HCT116 (cell line): Measurements from ENCODE around the gene SMC6. TPM values are rescaled to one million over a fixed set of nuclear protein-coding genes. Genes with fewer than 3 reads are reported as not detected.

Experiments
- ATAC-seq: fragments of 200-7000 bp; cut with Tn5 transposase; 2 replicates; pipeline ENCODE4 v1.9.1; 2020; ENCODE audit warnings: mild to moderate bottlenecking, moderate library complexity
- BruUV-seq: library from RNA; stranded (reverse); fragments of 400-500 nt; replicated peaks from 2 replicates; lab custom pipeline; 2021; lab: Mats Ljungman, UMichigan
- CTCF ChIA-PET: fragments of 300-600 bp; sonication (Branson Sonifier 250); formaldehyde crosslinking; loops from one replicate; lab custom pipeline; 2021; ENCODE audit warnings: antibody characterized with exemption; lab: Charles Lee
- POLR2A ChIA-PET: fragments of 300-600, 350-600 bp; sonication (Branson Sonifier 250); formaldehyde crosslinking; loops from one replicate; lab custom pipeline; 2021; ENCODE audit warnings: antibody characterized with exemption; lab: Charles Lee
- RAD21 ChIA-PET, 2 experiments: fragments of 300-600 bp; sonication (Branson Sonifier 250); formaldehyde crosslinking; loops; one replicate each; lab custom pipeline; 2023; ENCODE audit warnings: low total read pairs in 2 of 2; ENCODE audit not compliant: uncharacterized antibody in 2 of 2, unreplicated experiment in 2 of 2, low non-redundant PET in 1 of 2; lab: Charles Lee
- DNase-seq: peaks from one replicate; pipeline ENCODE4 v3.0.0-alpha.2; 2010; ENCODE audit warnings: low read depth, low spot score
- H2AFZ ChIP-seq: fragments of 200-600 bp; shearing (Covaris generic), sonication (generic); 2 replicates; pipeline ENCODE4 v1.6.1; 2017; ENCODE audit warnings: low read depth, mixed run types, mixed read lengths, antibody characterized with exemption, low read length; ENCODE audit not compliant: poor library complexity, severe bottlenecking
- H3K27ac ChIP-seq: 2 replicates; pipeline ENCODE4 v1.5.1; 2012; ENCODE audit warnings: low read depth, low read length
- H3K27me3 ChIP-seq: fragments of 200-600 bp; sonication (generic); 2 replicates; pipeline ENCODE4 v1.6.1; 2016; ENCODE audit warnings: mixed run types, low read length, mixed read lengths; ENCODE audit not compliant: insufficient read depth
- H3K36me3 ChIP-seq, 2 experiments: fragments of 200-500 bp in 1 of 2; fragments of 200-600 bp in 1 of 2; sonication (Bioruptor generic) in 1 of 2; sonication (generic) in 1 of 2; 2 replicates each; pipeline versions ENCODE4 v1.5.1 to v1.6.1; 2014 to 2016; ENCODE audit warnings: low read length in 2 of 2, inconsistent platforms in 1 of 2, mixed read lengths in 1 of 2, mixed run types in 1 of 2; ENCODE audit not compliant: insufficient read depth in 2 of 2, control insufficient read depth in 1 of 2
- H3K4me1 ChIP-seq, 2 experiments: fragments of 200-600 bp in 1 of 2; sonication (generic) in 1 of 2; 2 replicates each; pipeline versions ENCODE4 v1.5.1 to v1.6.1; 2012 to 2017; ENCODE audit warnings: low read length in 2 of 2, inconsistent platforms in 1 of 2, mild to moderate bottlenecking in 1 of 2, mixed read lengths in 1 of 2, mixed run types in 1 of 2, moderate library complexity in 1 of 2; ENCODE audit not compliant: insufficient read depth in 2 of 2, control insufficient read depth in 1 of 2
- H3K4me2 ChIP-seq: fragments of 200-600 bp; sonication (generic); 2 replicates; pipeline ENCODE4 v1.6.1; 2017; ENCODE audit warnings: mixed run types, low read length, mixed read lengths
- H3K4me3 ChIP-seq, 2 experiments: fragments of 200-600 bp in 1 of 2; sonication (generic) in 1 of 2; replicated peaks in 1 of 2; 2 replicates each; pipeline ENCODE4 v1.5.1; 2011 to 2016; ENCODE audit warnings: low read length in 2 of 2, control low read depth in 1 of 2, low read depth in 1 of 2, mild to moderate bottlenecking in 1 of 2, mixed read lengths in 1 of 2, mixed run types in 1 of 2
- H3K79me2 ChIP-seq: fragments of 200-600 bp; sonication (generic); 2 replicates; pipeline ENCODE4 v1.6.1; 2017; ENCODE audit warnings: mild to moderate bottlenecking, mixed run types, low read length, moderate library complexity, mixed read lengths; ENCODE audit not compliant: insufficient read depth
- H3K9ac ChIP-seq: fragments of 200-600 bp; sonication (generic); 2 replicates; pipeline ENCODE4 v1.6.1; 2016; ENCODE audit warnings: low read length, mixed read lengths
- H3K9me2 ChIP-seq: fragments of 200-600 bp; sonication (generic), shearing (Covaris generic); 2 replicates; pipeline ENCODE4 v1.6.1; 2017; ENCODE audit warnings: mixed run types, mild to moderate bottlenecking, moderate library complexity; ENCODE audit not compliant: insufficient read depth
- H3K9me3 ChIP-seq, 2 experiments: fragments of 200-500 bp in 1 of 2; fragments of 200-600 bp in 1 of 2; sonication (Bioruptor generic) in 1 of 2; sonication (generic) in 1 of 2; 2 replicates each; pipeline ENCODE4 v1.6.1; 2014 to 2017; ENCODE audit warnings: low read length in 2 of 2, mixed read lengths in 2 of 2, inconsistent platforms in 1 of 2, low read depth in 1 of 2, mild to moderate bottlenecking in 1 of 2, mixed run types in 1 of 2, moderate library complexity in 1 of 2; ENCODE audit not compliant: control insufficient read depth in 1 of 2, insufficient read depth in 1 of 2
- H4K20me1 ChIP-seq: fragments of 200-600 bp; sonication (generic), shearing (Covaris generic); 2 replicates; pipeline ENCODE4 v1.6.1; 2017; ENCODE audit warnings: mixed run types, mild to moderate bottlenecking, moderate library complexity; ENCODE audit not compliant: insufficient read depth
- ATF3 ChIP-seq: IDR thresholded peaks from 2 replicates; pipeline ENCODE4 v1.6.1; 2012
- CTCF ChIP-seq, 3 experiments: fragments of 200-600 bp in 1 of 3; sonication (generic) in 1 of 3; IDR thresholded peaks in 2 of 3; conservative IDR thresholded peaks in 1 of 3; 2 replicates each; pipeline ENCODE4 v1.5.1; 2012 to 2017; ENCODE audit warnings: low read depth in 2 of 3, low read length in 2 of 3, antibody characterized with exemption in 1 of 3, borderline replicate concordance in 1 of 3, control low read depth in 1 of 3, mild to moderate bottlenecking in 1 of 3, mixed read lengths in 1 of 3, mixed run types in 1 of 3, moderate library complexity in 1 of 3; ENCODE audit not compliant: insufficient read depth in 1 of 3
- EZH2 ChIP-seq: fragments of 200-600 bp; sonication (generic); IDR thresholded peaks from 2 replicates; pipeline ENCODE4 v1.6.1; 2017; ENCODE audit warnings: antibody characterized with exemption, mixed run types
- FOSL1 ChIP-seq: IDR thresholded peaks from 2 replicates; pipeline ENCODE4 v1.6.1; 2012; ENCODE audit warnings: low read depth
- JUND ChIP-seq: IDR thresholded peaks from 2 replicates; pipeline ENCODE4 v1.6.1; 2012
- MAX ChIP-seq: IDR thresholded peaks from 2 replicates; pipeline ENCODE4 v1.6.1; 2012
- POLR2AphosphoS5 ChIP-seq: IDR thresholded peaks from 2 replicates; pipeline ENCODE4 v1.6.1; 2011; ENCODE audit warnings: mild to moderate bottlenecking, low read depth, low read length, moderate library complexity
- RAD21 ChIP-seq: IDR thresholded peaks from 2 replicates; pipeline ENCODE4 v1.6.1; 2012; ENCODE audit warnings: low read depth, mild to moderate bottlenecking
- REST ChIP-seq: IDR thresholded peaks from 2 replicates; pipeline ENCODE4 v1.6.1; 2012; ENCODE audit warnings: low read depth
- SRF ChIP-seq: IDR thresholded peaks from 2 replicates; pipeline ENCODE4 v1.6.1; 2012; ENCODE audit warnings: low read depth
- YY1 ChIP-seq: IDR thresholded peaks from 2 replicates; pipeline ENCODE4 v1.6.1; 2011; ENCODE audit warnings: low read length, low read depth, moderate library complexity, mild to moderate bottlenecking; ENCODE audit not compliant: insufficient replicate concordance; ENCODE audit errors: extremely low read depth
- ZBTB33 ChIP-seq: IDR thresholded peaks from 2 replicates; pipeline ENCODE4 v1.6.1; 2011; ENCODE audit warnings: mild to moderate bottlenecking, low read length, moderate library complexity; ENCODE audit not compliant: insufficient replicate concordance; ENCODE audit errors: extremely low read depth
- ZNF274 ChIP-seq: fragments of 200-500 bp; sonication (Bioruptor generic); IDR thresholded peaks from 2 replicates; pipeline ENCODE4 v1.6.1; 2014; ENCODE audit warnings: mild to moderate bottlenecking, low read depth, low read length, inconsistent platforms
- intact Hi-C: fragments of 100-400 bp; cut with micrococcal nuclease; formaldehyde crosslinking; loops from 2 replicates; pipeline ENCODE4 v1.10.0; 2022
- total RNA-seq: library from RNA; stranded (reverse); gene quantifications from one replicate; pipeline ENCODE4 v1.2.1, GENCODE V29; 2021; ENCODE audit not compliant: unreplicated experiment

The SMC6 gene
- total RNA-seq, 1 experiment from 2014 or later: 26.4 TPM

GRCh38 chr2:17617516-17617915 lies 136.1 kb downstream of the SMC6 start:
- TF ChIP-seq FOSL1 (no peak), RAD21 (no peak), SRF (no peak), ZNF274 (no peak), CTCF (IDR thresholded peaks at IDR 0.05 in 2 of 3, conservative IDR thresholded peaks at IDR 0.05 in 1 of 3; ENCODE audit: borderline replicate concordance in 1 of 3, insufficient read depth in 1 of 3, low read depth in 2 of 3, low read length in 2 of 3) (no peak), ATF3 (no peak), POLR2AphosphoS5 (no peak), MAX (no peak), ZBTB33 (no peak), EZH2 (no peak), YY1 (no peak), REST (no peak), JUND (no peak)
- intact Hi-C loops: no loop called here
- no peak overlapping the region for H3K27ac ChIP-seq
- H3K4me2 ChIP-seq: no peak overlapping the region
- H3K36me3 ChIP-seq: no peaks in the 10 kb centered on the region
- no TSS peak for BruUV-seq
- no peaks in the 10 kb centered on the region for H3K9me3 ChIP-seq
- ChIA-PET CTCF (no interaction called here), RAD21 (no interaction called here), POLR2A (no interaction called here)
- no peaks in the 10 kb centered on the region for H3K27me3 ChIP-seq
- no peak for DNase-seq
- H4K20me1 ChIP-seq: no peaks in the 10 kb centered on the region
- no peak for ATAC-seq
- H3K4me3 ChIP-seq: no peak overlapping the region
- no peak overlapping the region for H2AFZ ChIP-seq
- H3K9me2 ChIP-seq: no peaks in the 10 kb centered on the region
- peaks cover 0 to 66% of the 10 kb centered on the region in 2 experiments; a peak in 2 of 4 replicates for H3K4me1 ChIP-seq
- H3K79me2 ChIP-seq: no peaks in the 10 kb centered on the region
- H3K9ac ChIP-seq: no peak overlapping the region
